Skin epidermis (tissue), 12 donors: ENCODE results near the gene OASL.

Experiments
- H3K27ac ChIP-seq, 21 experiments: fragments of 200-600 bp; sonication (generic) in 11 of 21; one replicate each; pipeline ENCODE4 v1.5.0; 2020; ENCODE audit warnings: mild to moderate bottlenecking in 3 of 21, inconsistent platforms in 2 of 21, moderate library complexity in 2 of 21
- H3K4me3 ChIP-seq, 7 experiments: fragments of 200-600 bp; sonication (generic) in 2 of 7; one replicate each; pipeline ENCODE4 v1.5.0; 2020; ENCODE audit warnings: inconsistent platforms in 2 of 7, mild to moderate bottlenecking in 2 of 7, moderate library complexity in 1 of 7

OASL gene

GRCh38 chr12:121018860-121019617, 20.0 kb downstream of the OASL start:
- H3K4me3 ChIP-seq, result no peak overlapping the region
- no peak overlapping the region for H3K27ac ChIP-seq

- Histone ChIP-seq H3K4me3 (no peak overlapping the region), H3K27ac (no peak overlapping the region)
These were observed 21.0 kb downstream of the OASL start for GRCh38 chr12:121017966-121018491.

GRCh38 chr12:121015825-121016766, 22.9 kb downstream of the OASL start, which contains the start of gene C12orf43:
C12orf43 (minus strand) TSS chr12:121016487; CDS start chr12:121016474, 13 bp downstream.
- peak within 1 kb of the TSS in 18 of 21 experiments; percentile 54 to 89 (median 78) for H3K27ac ChIP-seq
- peak within 1 kb of the TSS; percentile 45 to 95 (median 77) for H3K4me3 ChIP-seq

GRCh38 chr12:121013715-121014114, 25.3 kb downstream of the OASL start:
- Histone ChIP-seq H3K27ac (no peak overlapping the region), H3K4me3 (no peak overlapping the region)

GRCh38 chr12:121011820-121012219, 27.2 kb downstream of the OASL start:
- no peak overlapping the region for H3K27ac ChIP-seq
- no peak overlapping the region for H3K4me3 ChIP-seq

GRCh38 chr12:121010860-121011259, 28.2 kb downstream of the OASL start:
- Histone ChIP-seq H3K4me3 (no peak overlapping the region), H3K27ac (no peak overlapping the region)

- peak overlapping the region in 1 of 21 experiments; percentile 38 for H3K27ac ChIP-seq
- no peak overlapping the region for H3K4me3 ChIP-seq
These were observed 29.3 kb downstream of the OASL start for GRCh38 chr12:121009741-121010140.

- no peak overlapping the region for H3K4me3 ChIP-seq
- peak overlapping the region in 5 of 21 experiments; percentile 5 to 58 (median 30) for H3K27ac ChIP-seq
These were observed 30.5 kb downstream of the OASL start for GRCh38 chr12:121008347-121009098.

GRCh38 chr12:121005346-121005815, 33.7 kb downstream of the OASL start:
- H3K27ac ChIP-seq, result peak overlapping the region in 1 of 21 experiments; percentile 3
- no peak overlapping the region for H3K4me3 ChIP-seq

- H3K27ac ChIP-seq, result no peak overlapping the region
- H3K4me3 ChIP-seq, result no peak overlapping the region
These were observed 34.7 kb downstream of the OASL start for GRCh38 chr12:121004253-121004815.

GRCh38 chr12:121003650-121004049, 35.4 kb downstream of the OASL start:
- Histone ChIP-seq H3K27ac (no peak overlapping the region), H3K4me3 (no peak overlapping the region)

GRCh38 chr12:121001841-121002483, 37.1 kb downstream of the OASL start:
- H3K4me3 ChIP-seq, result no peak overlapping the region
- H3K27ac ChIP-seq, result no peak overlapping the region

- H3K27ac ChIP-seq, result no peak overlapping the region
- no peak overlapping the region for H3K4me3 ChIP-seq
These were observed 38.0 kb downstream of the OASL start for GRCh38 chr12:121001060-121001459.

GRCh38 chr12:121000530-121000929, 38.5 kb downstream of the OASL start:
- no peak overlapping the region for H3K4me3 ChIP-seq
- no peak overlapping the region for H3K27ac ChIP-seq

- Histone ChIP-seq H3K27ac (no peak overlapping the region), H3K4me3 (no peak overlapping the region)
These were observed 39.6 kb downstream of the OASL start for GRCh38 chr12:120999191-121000120.

GRCh38 chr12:120998435-120998834, 40.6 kb downstream of the OASL start:
- Histone ChIP-seq H3K27ac (no peak overlapping the region), H3K4me3 (no peak overlapping the region)

GRCh38 chr12:120997448-120997847, 41.6 kb downstream of the OASL start:
- H3K27ac ChIP-seq, result no peak overlapping the region
- no peak overlapping the region for H3K4me3 ChIP-seq
